SK-N-SH (cell line): ENCODE results near the gene PARD3B.

Experiments
- FOSL2 ChIP-seq: IDR thresholded peaks from 2 replicates; pipeline ENCODE4 v1.4.0; 2012; ENCODE audit warnings: low read depth, mild to moderate bottlenecking, moderate library complexity, borderline replicate concordance
- TF ChIP-seq, protein P1 (sequence below): fragments of 200-600 bp; sonication (generic); IDR thresholded peaks from 2 replicates; pipeline ENCODE4 v1.6.1; 2017; ENCODE audit warnings: antibody characterized with exemption, mild to moderate bottlenecking, moderate library complexity

DNA sequence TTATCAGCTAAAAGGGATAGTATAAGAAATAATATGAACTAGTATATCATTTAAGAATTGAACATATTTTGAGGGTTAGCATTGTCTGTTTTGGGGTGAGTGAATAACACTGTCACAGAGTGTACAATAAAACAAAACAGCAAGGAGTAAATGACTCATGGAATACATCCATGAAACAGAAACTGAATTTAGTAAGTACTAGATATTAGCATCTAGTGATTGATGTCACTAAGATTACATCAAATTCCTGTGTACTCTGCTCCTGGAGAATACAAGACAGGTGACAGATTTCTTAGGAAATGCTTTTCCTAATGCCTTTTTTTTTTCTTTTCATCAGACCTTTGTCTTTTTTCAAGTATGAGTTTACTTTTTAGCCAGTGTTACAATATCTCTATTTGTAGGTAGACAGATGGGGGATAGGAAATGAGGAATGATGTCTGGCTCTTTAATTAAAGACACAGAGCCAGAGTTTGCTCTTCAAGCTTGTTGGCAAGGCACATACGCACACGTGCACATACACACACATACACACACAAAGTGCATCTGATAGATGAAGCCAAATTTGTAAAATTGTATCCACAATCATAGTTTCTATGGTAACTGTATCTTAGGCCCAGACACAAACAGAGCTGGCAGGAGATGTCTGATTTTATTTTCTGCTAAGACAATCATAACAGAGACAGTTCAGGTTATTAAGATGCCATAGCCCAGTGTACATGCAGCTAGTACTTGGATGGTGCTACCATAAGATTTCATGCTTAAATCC is 998.8 kb downstream of the PARD3B start:
- TF ChIP-seq, protein P1, sequence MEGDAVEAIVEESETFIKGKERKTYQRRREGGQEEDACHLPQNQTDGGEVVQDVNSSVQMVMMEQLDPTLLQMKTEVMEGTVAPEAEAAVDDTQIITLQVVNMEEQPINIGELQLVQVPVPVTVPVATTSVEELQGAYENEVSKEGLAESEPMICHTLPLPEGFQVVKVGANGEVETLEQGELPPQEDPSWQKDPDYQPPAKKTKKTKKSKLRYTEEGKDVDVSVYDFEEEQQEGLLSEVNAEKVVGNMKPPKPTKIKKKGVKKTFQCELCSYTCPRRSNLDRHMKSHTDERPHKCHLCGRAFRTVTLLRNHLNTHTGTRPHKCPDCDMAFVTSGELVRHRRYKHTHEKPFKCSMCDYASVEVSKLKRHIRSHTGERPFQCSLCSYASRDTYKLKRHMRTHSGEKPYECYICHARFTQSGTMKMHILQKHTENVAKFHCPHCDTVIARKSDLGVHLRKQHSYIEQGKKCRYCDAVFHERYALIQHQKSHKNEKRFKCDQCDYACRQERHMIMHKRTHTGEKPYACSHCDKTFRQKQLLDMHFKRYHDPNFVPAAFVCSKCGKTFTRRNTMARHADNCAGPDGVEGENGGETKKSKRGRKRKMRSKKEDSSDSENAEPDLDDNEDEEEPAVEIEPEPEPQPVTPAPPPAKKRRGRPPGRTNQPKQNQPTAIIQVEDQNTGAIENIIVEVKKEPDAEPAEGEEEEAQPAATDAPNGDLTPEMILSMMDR, result no peak
- TF ChIP-seq FOSL2, result peak; percentile 11; the same call in 1 of the 2 replicates
